Activated CD8-positive, alpha-beta memory T cell treated with anti-CD3 and anti-CD28 coated beads, Interleukin-2, amount 50 U/mL, for 24 hours (primary cell): ENCODE measurements around the gene FAS.

Experiments
- DNase-seq: peaks from one replicate; pipeline ENCODE4 v3.0.0-alpha.2; 2020; ENCODE audit errors: extremely low read depth

FAS gene

DNA sequence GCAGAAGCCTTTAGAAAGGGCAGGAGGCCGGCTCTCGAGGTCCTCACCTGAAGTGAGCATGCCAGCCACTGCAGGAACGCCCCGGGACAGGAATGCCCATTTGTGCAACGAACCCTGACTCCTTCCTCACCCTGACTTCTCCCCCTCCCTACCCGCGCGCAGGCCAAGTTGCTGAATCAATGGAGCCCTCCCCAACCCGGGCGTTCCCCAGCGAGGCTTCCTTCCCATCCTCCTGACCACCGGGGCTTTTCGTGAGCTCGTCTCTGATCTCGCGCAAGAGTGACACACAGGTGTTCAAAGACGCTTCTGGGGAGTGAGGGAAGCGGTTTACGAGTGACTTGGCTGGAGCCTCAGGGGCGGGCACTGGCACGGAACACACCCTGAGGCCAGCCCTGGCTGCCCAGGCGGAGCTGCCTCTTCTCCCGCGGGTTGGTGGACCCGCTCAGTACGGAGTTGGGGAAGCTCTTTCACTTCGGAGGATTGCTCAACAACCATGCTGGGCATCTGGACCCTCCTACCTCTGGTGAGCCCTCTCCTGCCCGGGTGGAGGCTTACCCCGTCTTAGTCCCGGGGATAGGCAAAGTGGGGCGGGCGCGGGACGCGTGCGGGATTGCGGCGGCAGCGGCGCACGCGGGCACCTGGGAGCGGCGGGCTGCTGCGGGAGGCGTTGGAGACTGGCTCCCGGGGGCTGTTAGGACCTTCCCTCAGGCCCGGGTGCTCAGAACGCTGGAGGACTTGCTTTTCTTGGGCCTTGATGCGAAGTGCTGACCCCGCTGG is at the start of gene FAS:
Gene FAS (plus strand): TSS at position 415 of the 777 bp plus-strand sequence. CDS start 79 bp downstream, at position 494.
- DNase-seq = peak; percentile 46

DNA sequence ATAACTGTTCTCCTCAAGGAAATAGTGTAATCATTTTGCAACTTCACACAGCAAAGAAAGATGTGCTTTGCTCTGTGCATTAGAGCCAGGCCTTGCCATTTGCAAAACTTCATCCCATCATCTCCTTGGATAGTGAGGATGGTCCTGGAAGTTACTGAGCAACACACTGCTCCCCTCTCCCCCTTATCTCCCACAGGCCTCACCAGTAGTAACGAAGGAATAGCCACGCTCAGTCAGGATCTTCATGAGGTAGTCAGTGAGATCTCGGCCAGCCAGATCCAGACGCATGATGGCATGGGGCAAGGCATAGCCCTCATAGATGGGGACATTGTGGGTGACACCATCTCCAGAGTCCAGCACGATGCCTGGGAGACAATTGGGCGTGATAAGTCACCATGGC is 49.6 kb upstream of the FAS start:
- DNase-seq = no peak

DNA sequence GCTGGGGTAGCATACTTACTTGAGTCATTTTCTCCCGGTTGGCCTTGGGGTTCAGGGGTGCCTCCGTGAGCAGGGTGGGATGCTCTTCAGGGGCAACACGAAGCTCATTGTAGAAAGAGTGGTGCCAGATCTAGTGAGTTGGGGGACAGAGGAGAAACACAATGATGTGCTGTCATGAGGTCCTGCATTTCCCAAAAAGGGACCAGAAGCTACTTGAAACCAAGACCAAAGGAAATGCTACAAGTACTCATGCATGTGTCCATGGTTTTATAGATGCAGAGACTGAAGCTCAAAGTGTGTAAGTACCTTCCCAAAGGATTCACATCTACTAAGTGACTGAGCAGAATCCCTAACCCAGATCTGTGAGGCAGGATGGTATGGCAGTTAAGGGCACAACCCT is 46.8 kb upstream of the FAS start:
- no peak for DNase-seq

DNA sequence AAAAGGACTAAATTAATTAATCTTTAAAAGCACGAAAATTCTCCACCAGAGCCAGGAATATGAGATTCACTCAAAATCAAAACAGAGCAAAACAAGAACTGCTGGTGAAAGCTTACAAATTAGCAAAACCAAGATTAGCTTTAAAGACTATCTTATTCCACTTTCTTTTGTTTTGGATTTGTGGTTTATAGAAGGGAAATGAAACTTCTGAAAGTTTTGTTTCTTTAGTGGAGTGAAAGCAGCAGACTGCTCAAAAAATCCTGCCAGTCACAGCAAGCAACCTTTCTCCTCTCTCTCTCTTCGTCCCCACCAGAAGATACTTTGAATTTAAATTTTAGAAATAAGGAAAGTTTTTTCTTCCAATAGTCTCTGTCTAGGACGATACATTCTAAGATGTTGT is 45.8 kb upstream of the FAS start:
- no peak for DNase-seq

DNA sequence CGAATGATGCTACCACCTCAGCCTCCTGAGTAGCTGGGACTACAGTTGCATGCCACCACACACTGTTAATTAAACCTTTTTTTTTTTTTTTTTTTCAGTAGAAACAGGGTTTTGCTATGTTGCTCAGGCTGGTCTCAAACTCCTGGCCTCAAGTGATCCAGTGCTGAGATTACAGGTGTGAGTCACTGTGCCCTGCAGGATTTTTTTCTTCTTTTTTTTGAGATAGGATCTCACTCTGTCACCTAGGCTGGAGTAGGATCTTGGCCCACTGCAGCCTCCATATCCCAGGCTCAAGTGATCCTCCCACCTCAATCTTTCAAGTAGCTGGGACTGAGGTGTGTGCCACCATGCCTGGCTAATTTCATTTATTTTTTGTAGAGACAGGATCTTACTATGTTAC is 44.4 kb upstream of the FAS start:
- no peak for DNase-seq

DNA sequence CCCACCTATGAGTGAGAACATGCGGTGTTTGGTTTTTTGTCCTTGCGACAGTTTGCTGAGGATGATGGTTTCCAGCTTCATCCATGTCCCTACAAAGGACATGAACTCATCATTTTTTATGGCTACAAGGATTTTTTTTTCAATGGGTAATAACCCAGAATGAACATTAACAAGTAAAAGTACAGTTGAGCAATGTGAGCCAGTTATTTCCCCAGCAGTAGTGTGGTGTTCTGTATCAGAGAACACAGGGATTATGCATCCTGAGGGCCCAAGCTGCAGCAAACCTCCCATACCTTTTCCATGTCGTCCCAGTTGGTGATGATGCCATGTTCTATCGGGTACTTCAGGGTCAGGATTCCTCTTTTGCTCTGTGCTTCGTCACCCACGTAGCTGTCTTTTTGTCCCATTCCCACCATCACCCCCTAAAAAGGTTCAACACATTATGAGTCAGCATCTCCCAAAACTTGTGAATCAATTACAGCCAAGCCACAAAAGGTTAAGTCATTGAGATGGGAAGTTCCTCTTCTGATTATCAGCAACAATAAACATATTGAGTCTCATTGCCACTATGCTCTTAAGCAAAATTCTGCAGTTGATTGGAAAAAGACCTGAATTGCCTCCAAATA is 43.5 kb upstream of the FAS start:
- no peak for DNase-seq

DNA sequence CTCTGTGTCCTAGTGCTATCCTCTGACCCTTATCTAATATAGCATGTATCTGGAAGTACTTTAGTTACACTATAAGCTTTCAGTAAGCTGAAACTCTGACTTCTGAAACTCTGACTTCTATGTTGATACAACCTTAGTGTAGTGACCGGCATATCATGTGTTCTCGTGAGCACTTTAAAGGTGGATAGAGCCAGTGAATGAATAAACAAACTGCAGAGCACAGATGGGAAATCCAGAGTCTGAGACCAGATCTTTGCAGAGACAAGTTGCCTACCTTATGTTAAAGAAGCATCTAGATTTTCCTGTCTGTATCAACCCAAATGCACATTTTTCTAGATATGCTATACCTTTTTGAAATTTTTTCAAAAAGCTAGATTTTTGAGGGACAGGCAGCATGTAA is 41.5 kb upstream of the FAS start:
- no peak for DNase-seq

DNA sequence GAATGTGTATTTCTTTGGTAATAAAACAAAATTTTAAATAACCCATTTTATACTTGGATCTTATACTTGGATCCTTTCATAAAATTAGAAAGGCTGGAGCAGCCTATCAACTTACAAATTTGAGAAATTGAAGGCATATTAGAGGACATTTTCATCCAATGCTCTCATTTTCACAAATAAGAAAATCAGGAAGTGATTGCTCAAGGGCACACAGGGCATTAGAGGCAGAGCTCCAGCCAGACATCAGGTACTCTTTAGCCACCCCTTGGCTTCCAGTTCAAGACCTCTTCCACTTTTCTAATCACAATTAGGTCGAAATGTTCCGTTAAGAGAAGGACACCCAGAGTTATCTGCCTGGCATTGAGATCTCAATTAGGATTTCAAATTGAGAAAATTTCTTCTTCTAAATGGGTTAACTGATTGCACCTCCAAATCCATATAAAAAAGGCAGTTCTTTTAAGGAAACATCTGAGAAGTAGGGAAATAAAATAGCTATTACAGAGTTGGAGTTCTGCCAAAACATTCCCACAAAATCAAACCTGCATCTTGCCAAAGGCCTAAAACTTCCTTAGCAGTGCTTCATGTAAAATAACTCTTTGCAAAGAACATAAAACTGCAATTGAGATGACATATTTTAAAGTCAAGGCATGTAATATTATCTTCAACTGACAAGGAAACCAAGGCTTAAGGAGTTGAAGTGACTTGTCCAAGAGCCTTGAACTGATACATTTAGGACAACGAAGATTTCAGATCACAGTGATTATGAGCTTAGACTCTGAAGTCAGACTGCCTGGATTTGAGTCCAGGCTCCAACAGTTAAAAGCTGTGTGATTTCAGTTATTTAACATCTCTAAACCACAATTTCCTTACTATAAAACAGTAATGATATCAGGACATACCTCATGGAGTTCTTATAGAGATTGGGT is 40.4 kb upstream of the FAS start:
- no peak for DNase-seq

DNA sequence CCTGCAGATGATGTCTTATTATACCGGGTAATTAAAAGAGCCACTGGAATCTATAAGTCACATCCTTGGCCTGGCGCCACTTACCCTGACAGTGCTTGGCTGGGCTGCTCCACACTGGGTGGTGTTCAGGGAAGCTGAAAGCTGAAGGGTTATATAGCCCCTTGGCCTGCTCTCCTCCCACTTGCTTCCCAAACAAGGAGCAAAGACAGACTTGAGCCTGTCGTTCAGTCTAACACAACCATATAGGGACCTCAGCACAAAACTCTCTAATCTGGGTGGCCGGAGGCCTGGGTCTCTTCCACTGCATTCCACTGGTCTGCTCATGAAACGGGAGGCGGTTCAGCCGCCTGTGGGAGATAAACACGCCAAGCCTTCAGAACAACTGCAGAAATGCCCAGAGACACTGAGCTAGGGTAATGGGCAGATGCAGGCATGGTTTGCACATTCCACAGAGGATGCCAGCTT is 37.9 kb upstream of the FAS start, which contains the start of gene ACTA2:
Gene ACTA2 (minus strand): TSS at position 127 of the 465 bp plus-strand sequence. CDS start 3,843 bp downstream, outside the sequence.
- DNase-seq = no peak

DNA sequence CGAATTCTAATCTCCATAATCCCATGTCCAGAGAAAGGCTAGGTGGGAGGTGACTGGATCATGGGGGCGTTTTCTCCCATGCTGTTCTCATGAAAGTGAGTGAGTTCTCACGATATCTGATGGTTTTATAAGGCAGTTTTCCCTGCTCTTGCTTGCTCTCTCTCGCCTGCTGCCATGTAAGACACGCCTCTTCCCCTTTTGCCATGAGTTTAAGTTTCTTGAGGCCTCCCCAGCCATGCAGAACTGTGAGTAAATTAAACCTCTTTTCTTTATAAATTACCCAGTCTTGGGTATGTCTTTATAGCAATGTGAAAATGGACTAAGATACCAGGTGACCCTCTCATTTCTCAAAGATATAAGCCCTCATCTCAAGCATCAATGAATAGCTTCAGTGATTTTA is 36.9 kb upstream of the FAS start:
- DNase-seq = no peak

DNA sequence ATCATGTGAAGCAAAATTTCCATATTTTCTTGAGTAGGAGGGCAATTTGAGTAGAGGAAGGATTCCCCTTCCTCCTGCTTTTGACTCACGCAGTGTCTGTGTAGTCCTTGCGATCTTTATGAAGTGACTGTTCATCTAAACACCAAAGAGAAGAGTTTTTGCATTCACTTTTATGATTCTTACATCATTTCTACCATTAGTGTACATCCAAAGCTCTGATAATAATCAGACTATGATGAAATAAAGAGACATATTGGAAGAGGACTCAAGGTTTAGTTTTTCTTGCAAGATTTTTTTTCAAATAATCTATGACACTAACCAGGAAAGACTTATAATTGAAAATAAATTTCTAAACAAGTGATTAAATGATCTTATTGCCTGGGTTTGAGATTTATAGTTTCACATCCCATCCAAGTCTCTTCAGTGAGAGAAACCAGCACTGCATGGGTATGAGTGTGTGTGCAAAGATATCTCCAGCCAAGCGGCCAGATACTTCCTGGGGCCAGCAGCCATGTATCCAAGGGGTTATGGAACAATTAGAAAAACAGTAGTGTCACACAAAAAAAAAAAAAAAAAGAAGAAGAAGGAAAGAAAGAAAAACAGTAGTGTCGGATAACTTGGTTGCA is 36.0 kb upstream of the FAS start:
- no peak for DNase-seq

DNA sequence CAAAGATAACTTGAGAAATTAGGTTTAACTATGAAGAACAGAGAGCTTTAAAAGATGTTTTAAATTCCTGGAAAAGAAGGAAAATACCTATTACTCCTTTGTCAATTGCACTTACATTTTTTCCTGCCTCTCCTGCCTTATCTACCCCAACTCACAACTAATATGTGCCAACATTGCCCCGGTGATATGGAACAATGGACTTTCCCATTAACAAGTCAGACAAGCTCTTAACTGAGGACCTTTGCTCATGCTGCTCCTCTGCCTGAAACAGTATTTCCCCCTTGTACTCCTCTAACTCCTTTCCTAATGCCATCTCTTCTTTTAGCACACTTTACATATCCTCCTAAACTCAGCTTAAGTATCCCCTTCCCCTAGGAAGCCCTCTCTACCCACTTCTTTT is 33.2 kb upstream of the FAS start:
- DNase-seq = no peak

DNA sequence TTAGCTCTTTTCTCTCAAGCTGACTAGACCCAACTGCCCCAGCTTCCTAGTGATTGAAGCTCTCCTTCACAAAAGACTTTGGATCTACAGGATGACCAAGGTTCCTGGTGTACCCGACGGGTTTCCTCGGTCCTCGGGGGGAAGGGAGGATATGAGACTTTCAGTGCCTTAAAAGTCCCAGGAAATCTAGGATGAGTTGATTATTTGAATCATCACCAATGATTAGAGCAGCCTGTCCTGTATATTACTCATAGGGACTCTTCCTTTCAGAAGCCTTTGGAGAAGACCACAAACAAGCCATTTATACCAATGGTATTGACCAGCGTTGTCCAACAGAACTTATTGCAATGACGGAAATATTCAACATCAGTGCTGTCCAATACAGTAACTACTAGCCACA is 31.9 kb upstream of the FAS start:
- no peak for DNase-seq

DNA sequence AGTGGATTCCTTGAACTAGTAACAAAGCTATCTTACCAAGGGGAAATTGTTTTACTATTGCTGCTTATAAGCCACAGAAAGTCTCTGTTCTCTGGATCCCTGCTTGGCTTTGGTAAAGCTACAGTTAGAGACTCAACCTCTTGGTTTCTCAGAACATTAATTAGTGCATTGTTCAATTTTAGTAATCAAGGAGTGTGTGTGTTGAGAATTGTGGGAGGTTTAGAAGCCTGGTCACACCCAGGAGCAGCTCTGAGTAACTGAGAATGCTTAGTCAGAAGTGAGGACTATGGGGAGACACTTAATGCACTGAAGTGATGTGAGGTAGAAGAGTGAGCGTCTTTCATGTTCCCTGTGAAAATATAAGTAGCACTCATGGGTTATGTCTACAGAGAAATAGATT is 29.8 kb upstream of the FAS start:
- DNase-seq = no peak

DNA sequence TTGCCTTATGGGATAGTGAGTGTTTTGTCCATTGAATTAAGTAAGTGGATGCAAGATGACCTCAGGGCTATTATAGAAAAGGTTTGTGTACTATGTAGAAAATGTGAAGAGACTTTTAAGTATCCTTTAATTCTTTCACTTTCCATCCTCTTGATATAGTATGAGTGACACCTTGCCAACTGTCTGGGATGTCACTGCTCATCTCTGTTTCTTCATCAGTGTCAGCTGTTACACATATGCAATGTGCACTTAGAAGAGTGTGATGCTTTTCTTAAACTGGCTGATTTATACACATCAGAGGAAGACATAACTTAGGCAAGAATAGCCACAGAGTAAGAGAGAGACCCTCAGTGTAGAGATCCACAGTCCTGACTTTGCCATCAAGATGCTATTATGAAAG is 29.3 kb upstream of the FAS start:
- DNase-seq = no peak

DNA sequence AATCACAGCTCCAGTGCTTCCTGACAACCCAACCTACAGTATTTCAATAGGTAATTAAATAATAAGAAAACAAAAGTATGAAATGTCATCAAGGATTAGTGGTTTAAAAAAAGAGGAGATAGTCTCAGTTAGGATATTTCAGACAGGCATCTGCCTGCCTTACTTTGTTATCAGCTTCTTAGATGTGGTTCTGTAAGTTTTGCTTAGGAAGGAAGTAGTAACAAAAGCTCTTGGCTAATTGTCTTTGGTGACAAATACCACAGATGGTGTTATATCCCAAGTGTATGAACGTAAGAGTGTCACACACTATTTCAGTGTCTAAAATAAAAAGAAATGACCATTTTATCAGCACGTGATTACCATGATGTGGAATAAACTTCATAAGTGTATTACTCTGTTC is 28.3 kb upstream of the FAS start:
- DNase-seq = no peak

DNA sequence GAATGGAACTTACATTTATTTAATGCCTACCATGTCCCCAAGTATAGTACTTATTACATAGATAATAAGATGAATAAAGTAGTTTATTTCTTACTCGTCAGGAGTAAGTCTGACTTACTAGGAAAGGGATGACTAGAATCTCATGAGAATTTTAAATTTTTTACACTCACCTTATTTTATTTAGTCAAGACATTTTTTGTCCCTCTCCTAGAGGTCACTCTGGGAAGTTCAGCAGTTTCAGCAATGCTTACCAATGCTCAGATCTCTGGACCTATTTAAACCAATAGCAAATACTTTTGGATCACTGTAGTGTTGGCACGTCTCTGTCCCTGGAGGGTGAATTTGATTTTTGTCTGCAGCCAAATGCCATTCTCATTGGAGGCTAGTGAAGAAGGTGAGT is 27.3 kb upstream of the FAS start:
- DNase-seq = no peak

DNA sequence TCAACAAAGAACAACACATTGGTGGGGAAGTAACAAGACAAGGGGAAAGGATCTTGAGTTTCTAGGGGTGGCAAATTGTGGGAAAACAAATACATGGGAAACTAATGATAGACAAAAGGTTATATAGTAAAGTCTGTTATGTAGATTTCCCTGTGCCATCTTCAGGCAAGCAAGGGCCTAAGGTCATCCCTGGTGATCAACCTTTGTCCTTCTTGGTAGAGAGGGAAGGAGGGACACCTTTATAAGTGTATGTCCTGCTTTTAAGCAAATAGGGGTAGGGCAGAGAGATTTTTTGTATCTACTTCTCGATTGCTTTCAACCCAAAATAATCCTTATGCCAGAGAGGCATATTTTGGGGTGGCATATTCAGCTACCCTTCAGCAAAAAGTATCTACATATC is 26.2 kb upstream of the FAS start:
- no peak for DNase-seq

DNA sequence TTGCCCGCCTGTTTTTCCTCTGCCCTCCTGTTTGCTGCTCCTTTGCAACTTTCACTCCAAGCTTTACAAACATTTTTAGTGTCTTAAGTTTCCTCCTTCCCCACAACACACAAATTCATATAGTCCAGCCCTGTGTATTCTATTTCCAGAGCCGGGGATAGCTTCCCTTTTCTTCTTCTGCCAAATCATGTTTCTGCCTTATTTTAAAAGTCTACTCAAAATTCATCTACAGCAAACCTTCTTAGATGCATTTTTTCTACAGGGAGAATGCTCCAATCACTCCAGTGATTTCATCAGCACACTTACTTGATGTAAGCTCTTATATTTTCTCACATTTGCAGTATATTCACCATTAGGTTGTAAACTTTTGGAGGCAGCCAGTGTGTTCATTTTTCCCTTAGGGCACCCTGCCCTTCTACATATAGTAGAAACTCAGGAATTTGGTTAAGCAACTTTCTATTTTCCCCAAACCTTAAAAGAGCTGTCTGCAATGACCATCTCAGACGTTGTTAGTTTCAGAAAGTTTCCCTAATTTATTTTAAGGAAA is 25.7 kb upstream of the FAS start:
- DNase-seq = no peak

DNA sequence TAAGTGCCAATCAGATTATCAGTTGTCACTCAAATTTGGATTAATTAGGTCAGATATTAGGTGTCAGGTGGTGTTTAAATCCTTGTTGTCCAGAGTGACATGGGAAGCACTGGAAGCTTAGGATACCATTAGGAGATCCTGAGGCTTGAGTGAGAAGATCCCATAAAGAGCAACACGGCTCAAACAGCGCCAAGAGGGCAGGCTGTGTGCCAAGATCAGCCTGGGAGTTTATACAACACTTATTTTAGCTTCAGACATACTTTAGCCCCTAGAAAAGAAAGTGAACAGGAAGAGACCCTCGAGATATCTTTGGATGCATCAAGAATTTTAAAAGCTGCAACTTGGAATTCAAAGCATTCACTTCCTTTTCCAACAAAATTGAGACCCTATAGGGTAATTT is 23.8 kb upstream of the FAS start:
- DNase-seq = no peak

DNA sequence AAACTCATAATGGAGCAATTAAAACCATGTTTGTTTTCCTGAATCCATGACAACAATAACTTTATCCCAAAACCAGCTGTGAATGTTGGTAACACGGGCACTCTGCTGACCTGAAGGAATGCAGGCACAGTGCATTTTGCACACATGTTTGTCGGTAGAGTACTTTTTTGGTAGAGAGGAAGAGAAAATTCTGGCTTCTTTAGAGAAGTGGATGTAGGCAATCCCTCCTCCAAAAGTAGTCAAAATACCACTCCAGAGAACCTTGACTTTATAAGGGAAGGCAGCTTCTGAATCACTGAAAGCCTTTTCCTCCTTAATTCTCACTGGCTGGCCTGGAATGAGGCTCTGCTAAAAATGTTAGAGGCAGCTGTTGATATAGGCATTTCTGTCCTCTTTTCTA is 22.2 kb upstream of the FAS start:
- no peak for DNase-seq
